ENCODE data around the gene CYGB.

CYGB gene

DNA sequence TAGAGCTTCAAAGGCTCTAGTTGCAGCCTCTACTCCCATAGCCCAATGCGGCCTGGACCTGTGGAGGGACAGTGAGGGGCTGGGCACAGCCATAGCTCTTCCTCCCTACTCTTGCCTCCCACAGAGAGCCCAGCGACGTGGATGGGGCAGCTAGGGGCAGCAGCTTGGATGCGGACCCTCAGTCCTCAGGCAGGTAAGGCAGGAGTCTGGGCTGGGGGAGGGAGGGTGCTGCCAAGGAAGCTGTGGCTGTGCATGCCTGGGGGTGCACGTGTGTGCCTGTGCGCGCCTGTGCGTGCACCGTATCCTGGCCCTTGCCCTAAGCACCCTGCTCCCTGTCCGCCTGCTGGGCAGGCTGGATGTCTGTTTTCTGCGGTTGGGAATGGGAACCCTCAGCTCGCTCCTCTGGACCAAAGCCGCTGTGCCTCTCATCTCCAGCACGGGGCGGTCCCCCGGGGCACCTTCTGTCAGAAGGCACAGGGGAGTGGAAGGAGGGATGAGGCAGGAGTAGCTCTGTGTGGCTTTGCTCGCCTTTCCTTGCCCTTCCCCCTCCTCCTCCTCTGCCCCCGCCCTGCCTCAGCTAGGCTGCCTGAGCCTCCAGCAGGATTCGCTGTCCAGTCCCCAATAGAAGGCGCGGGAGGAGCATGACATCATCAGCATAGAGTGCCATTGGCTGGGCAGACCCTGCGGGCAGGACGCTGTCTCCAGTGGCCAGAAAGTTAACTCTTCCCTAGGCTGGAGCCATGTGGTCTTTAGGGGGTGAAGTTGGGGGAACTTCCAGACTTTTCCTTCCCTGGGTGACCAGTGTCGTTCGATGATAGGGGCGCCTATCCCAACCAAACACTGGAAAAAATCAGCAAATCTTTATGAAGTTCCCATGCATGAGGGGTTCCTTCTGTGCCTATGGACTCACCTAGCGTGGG lies 3.1 kb upstream of the CYGB start:
- TF ChIP-seq, protein P1, sequence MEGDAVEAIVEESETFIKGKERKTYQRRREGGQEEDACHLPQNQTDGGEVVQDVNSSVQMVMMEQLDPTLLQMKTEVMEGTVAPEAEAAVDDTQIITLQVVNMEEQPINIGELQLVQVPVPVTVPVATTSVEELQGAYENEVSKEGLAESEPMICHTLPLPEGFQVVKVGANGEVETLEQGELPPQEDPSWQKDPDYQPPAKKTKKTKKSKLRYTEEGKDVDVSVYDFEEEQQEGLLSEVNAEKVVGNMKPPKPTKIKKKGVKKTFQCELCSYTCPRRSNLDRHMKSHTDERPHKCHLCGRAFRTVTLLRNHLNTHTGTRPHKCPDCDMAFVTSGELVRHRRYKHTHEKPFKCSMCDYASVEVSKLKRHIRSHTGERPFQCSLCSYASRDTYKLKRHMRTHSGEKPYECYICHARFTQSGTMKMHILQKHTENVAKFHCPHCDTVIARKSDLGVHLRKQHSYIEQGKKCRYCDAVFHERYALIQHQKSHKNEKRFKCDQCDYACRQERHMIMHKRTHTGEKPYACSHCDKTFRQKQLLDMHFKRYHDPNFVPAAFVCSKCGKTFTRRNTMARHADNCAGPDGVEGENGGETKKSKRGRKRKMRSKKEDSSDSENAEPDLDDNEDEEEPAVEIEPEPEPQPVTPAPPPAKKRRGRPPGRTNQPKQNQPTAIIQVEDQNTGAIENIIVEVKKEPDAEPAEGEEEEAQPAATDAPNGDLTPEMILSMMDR (IDR thresholded peaks at IDR 0.05; ENCODE audit: insufficient read depth, missing control alignments): no peak
- peak; percentile 82 for FAIRE-seq
- DNase-seq (ENCODE audit: insufficient read length, low spot score): peak; percentile 95

DNA sequence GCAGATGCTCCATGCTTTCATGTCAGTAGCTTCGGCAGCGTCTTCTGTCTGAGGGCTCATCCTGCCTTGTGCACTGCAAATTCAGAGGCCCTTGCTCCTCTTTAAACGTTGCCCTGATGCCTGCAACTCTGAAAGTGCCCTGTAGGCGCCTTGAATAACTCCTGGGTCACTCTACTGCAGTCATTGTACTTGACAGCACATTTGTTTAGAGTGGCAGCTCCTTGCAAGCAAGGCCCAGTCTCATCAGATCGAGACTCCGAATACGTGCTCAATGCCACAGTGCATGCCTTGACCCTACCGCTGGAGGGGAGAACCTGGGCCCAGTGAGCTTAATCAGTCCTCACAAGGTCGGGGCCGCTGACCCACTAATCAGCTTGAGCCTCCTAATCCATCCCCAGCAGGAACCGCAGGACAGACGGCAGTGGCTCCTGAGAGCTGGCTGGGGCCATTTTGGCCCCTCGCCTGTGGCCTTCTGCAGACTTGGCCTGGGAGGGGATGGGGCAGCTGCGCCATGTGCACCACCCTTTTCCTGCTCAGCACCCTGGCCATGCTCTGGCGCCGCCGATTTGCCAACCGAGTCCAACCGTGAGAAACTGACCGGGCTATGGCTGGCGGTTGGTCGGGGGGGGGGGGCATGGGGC lies 2.2 kb upstream of the CYGB start, which contains the start of gene PRCD:
Gene PRCD (plus strand): TSS at position 414 of the 641 bp plus-strand sequence. CDS start 98 bp downstream, at position 512.
- DNase-seq (ENCODE audit: insufficient read length, low spot score) (peak; percentile 60), FAIRE-seq (no peak)
- TF ChIP-seq, protein P1 (IDR thresholded peaks at IDR 0.05; ENCODE audit: insufficient read depth, missing control alignments): no peak

DNA sequence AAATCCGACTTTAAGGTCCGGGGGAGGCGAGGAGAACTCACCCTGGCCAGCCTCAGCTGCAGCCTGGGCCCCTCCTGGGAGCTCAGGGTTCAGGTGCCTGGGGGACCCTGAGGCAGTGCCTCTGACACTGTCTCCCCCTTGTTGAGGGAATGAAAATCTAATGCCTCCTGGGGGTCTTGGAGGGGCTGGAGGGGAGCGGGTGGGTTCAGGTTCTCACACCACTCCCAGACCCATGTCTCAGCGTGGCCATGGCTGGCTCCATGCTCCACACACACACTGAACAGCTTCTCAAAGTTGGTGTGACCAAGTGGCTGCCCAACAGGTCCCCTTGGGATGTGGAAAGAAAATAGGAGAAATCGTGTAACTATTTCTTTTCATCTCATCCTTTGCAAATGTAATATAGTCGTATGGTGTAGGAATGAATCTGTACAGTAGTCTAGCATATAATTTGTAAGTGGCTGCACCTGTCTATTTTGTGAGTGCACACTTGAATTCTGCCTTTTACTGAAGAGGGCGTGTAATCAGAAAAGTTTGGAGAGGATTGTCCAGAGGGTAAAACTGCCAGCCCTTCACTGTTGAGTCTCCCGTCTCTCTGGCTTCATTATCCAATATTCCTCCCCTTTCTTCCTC lies 1.5 kb upstream of the CYGB start:
- DNase-seq (ENCODE audit: insufficient read length, low spot score) (peak; percentile 23), FAIRE-seq (no peak)
- TF ChIP-seq, protein P1 (IDR thresholded peaks at IDR 0.05; ENCODE audit: insufficient read depth, missing control alignments): no peak

DNA sequence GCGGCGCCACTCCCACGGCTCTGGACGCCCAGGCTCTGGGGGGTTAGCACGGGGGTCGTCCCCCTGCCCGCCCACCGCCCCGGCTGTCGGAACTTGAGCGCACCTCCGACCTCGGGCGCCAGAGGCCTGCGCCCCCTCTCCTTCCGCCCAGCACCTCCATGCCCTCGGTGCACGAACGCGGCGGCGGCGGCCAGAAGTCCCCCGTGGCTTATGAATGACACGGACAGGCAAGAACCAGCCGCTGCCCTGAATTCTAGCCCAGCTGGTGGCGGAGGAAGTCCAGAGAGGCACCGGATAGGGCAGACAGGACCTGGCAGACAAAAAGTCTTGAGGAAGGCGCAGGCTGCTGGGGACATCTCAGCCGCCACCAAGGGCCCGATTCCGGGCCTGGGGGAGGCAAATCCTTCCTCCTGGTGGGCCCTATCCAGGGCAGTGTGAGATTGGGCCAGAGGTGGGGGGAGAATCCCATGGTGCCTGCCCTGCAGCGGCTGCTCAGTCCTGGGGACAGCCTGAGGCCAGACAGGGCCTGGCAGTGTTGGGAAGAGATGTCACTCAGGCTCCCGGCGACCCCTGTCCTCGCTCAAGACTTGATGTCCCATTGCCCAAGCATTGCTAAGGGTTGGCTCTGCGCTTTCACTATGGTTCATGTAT lies 897 bp upstream of the CYGB start:
- DNase-seq (ENCODE audit: insufficient read length, low spot score): peak; percentile 21
- TF ChIP-seq, protein P1 (IDR thresholded peaks at IDR 0.05; ENCODE audit: insufficient read depth, missing control alignments): no peak
- FAIRE-seq: no peak

DNA sequence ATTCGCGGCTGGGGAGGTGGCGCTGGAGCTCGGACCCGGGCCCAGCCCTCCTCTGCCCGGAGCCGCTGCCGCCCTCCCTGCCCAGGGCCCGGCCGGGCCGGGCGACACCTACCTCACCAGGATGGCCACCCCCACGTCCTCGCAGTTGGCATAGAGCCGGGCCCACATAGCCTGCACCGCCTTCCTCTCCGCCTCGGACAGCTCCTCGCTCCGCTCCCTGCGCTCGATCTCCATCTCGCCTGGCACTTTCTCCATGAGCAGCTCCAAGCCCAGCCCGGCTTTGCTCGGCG lies 276 bp downstream of the CYGB start:
- TF ChIP-seq, protein P1 (IDR thresholded peaks at IDR 0.05; ENCODE audit: insufficient read depth, missing control alignments): no peak
- FAIRE-seq (no peak), DNase-seq (ENCODE audit: insufficient read length, low spot score) (peak; percentile 6)

DNA sequence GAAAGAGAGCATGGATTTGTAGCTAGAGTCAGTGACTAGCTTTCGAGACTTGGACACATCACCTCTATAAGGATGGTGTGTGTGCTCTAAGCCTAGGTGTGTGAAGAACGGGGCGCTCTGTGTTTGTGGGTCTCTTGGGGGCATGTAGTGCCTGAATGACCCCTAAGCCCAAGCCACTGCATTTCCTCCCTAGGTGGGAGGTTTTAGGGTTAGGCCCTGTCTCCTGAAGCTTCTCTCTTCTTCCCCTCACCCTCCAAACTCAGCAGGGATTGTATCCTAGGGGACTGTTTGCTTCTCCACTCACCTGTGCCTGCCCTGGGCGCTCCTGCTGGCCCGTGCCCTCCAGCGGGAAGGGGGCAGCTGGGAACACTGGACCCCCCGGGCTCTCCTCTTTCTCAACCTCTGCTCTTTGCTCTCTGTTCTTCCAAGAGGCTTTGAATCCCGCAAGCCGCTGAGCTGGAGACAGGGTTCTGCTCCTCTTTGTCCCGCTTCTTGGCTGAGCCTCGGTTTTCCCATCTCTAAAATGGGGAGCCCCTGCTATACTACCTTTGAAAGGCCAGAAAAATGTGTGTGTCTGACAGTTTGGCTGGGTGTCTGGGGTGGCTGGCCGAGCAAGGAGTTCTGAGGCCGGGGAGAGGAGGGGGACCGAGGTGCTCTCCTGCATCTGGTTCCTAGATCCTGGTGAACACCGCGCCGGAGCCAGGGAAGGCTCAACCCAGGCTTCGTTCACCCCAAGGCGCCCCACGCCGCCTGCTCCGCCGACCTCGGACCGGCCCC lies 810 bp downstream of the CYGB start:
- TF ChIP-seq, protein P1 (IDR thresholded peaks at IDR 0.05; ENCODE audit: insufficient read depth, missing control alignments): no peak
- FAIRE-seq: no peak
- peak; percentile 17 for DNase-seq (ENCODE audit: insufficient read length, low spot score)
